ENCODE results near the gene SRR.

DNA sequence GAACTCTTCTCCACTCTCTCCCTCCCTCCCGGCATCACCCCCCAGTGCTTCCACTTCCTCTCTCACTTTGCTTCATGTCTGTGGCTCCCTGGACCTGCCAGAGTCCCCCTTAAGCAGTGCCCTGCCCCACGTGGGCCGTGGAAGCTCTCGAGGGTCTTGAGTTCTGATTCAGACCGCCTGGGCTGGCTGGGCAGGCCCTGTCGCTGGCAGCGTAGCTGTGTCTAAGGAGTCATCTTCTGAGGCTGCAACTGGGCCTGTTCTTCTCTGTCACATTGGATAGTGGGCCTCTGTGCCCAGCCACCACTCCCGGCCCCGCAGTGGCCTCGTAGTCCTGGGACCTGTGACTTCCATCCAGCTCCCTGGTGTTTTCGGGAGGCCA is 66.5 kb downstream of the SRR start:
- TF ChIP-seq PATZ1 (CRISPR knock-in tag; IDR thresholded peaks at IDR 0.05; ENCODE audit: borderline replicate concordance) (no peak), ZNF70 (CRISPR knock-in tag; IDR thresholded peaks at IDR 0.05) (no peak), GLIS3 (CRISPR knock-in tag; IDR thresholded peaks at IDR 0.05) (no peak), TSHZ2 (CRISPR knock-in tag; IDR thresholded peaks at IDR 0.05) (no peak), ZNF565 (CRISPR knock-in tag; conservative IDR thresholded peaks at IDR 0.05; ENCODE audit: low read depth) (no peak)
